NCI-H345 treated with DMSO at 0.1 percent for 48 hours (cell line): ENCODE results near the gene CCZ1.
A peak's percentile ranks its signal among the peaks of the same experiment; 100 is the strongest.
"Not testable (repeated sequence)": the region's sequence is repeated elsewhere in the genome, so short reads cannot be mapped to it uniquely, and the experiment has no call there.

Experiments used
- DNase-seq: peaks from one replicate; lab custom pipeline; 2025; ENCODE audit not compliant: unreplicated experiment; lab: John Stamatoyannopoulos, UW

Gene CCZ1

DNA sequence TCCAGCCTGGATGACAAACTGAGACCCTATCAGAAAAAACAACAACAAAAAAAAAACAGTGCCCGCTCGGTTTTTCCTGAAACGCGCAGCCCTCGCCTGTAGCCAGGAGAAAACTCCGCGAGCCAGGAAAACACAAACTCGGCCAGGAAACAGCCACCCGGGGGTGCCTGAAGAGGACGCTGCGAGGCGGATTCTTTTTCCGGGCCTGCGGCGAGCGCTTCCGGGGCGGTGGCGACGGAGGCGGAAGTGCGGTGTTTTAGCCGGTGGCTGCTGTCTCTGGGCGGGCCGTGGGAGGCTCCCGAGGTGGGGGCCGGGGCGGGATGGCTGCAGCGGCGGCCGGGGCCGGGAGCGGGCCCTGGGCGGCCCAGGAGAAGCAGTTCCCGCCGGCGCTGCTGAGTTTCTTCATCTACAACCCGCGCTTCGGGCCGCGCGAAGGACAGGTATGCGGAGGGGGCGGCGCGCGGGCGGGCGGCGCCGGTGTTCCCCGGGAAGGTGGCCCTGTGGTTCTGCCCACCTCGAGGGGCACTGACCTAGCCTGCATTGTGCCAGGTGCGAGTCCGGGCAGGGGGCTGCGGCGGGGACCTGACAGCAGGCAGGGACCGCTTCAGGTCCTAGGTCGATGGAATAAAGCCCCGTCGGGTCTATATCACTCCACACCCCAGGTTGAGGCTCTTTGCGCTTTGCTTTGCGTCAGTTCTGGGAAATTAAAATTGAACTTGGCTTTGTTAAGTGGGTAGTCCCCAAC lies at the start of gene CCZ1:
TSS of gene CCZ1 (plus strand) at position 254 of the 745 bp plus-strand sequence. CDS start at position 321, 67 bp downstream.
- peak; percentile 22 for DNase-seq

DNA sequence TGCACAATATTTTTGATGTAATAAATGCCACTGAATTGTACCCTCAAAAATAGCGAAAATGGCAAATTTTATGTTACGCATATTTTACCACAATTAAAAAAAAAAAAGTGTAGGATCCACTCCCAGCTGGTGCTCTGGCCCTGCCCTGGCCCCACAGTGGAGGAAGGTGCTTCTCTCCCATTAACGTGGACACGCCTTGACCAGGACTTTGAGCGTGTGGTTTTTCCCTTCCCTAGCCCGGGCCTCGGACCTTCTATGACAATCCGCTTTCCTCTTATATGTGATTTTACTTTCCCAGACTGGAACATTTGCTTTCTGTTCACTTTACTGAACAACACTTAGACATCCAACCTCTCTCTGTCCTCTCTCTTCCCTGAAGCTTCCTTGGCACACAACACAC lies 47.6 kb upstream of the CCZ1 start:
- DNase-seq = no peak

DNA sequence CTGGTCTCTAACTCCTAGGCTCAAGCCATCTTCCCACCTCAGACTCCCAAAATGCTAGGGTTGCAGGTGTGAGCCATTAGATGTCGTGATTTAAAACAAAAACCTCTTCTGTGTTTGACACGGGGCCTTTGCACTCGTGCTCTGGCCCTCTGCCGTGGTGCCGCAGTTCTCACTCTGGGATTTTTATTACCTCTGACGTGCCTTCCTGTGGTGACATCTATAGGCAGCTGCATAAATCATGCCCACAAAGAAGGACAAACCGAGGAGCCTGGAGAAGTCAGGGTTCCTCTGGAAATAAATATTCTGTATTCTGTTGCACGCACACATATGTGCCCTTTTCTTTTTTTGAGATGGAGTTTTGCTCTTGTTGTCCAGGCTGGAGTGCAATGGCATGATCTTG lies 43.8 kb upstream of the CCZ1 start:
- DNase-seq = no peak

DNA sequence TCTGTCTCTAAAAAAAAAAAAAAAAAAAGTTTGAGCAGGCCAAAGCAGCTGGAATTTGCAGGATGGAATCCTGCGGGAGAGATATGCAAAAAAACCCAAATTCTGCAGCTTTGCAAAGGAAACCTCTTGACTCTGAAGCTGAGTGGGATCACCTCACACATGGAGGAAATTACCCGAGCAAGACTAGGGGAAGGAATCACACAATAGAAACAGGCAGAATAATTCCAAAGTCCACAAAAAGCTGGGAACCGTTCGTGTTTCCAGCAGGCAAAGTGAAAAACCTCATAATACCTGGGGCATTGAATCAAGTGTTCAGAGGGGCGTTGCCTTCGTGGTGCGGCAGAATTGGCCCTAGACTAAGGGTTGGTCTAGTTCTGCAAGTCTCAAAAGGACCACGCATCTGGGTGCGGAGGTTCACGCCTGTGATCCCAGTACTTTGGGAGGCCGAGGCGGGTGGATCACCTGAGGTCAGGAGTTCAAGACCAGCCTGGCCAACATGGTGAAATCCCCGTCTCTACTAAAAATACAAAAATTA lies 41.4 kb upstream of the CCZ1 start:
- not testable (repeated sequence) for DNase-seq

DNA sequence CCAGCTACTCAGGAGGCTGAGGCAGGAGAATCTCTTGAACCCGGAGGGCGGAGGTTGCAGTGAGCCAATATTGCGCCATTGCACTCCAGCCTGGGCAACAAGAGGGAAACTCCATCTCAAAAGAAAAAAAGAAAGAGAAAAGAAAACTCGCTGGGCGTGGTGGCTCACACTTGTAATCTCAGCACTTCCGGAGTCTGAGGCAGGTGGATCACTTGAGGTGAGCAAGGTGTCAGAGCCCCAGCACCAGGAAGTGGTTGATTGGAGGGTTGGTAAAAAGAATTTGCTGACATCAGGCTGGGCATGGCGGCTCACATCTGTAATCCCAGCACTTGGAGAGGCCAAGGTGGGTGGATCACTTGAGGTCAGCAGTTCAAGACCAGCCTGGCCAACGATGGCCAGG lies 40.0 kb upstream of the CCZ1 start:
- DNase-seq = not testable (repeated sequence)

DNA sequence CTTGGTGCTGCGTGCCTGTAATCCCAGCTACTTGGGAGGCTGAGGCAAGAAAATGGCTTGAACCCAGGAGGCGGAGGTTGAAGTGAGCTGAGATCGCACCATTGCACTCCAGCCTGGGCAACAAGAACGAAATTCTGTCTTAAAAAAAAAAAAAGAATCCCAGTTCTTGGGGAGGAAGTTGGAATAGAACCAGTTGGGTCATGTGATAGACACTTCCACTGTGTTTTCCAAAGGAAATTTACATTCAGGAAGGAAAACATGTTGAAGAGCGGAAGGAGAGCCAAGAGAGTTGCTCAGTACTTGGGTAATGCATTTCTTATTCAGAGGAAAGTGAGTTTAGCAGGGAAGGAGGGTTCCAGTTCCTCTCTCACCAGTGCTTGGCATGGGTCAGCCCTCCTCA lies 37.3 kb upstream of the CCZ1 start:
- DNase-seq = not testable (repeated sequence)

DNA sequence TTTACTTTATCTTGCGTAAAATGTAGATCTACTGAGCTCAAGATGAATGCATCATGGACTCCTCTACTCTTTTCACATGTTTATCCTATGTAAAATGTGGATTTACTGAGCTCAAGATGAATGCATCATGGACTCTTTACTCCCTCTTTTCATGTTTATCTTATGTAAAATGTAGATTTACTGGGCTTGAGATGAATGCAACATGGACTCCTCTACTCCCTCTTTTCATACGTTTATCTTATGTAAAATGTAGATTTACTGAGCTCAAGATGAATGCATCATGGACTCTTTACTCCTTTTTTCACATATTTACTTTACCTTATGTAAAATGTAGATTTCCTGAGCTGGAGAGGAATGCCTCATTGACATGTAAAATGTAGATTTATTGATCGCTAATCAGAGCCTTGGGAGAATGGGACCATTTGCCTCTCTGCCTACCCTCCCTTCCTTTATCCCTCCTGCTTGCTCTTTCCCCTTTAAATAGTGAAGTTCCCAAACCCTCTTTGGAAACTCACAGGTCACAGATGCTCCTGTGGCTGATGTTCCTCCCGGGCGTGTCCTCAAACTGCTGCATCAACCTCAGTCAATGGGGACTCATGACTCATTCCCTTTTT lies 35.7 kb upstream of the CCZ1 start:
- not testable (repeated sequence) for DNase-seq

DNA sequence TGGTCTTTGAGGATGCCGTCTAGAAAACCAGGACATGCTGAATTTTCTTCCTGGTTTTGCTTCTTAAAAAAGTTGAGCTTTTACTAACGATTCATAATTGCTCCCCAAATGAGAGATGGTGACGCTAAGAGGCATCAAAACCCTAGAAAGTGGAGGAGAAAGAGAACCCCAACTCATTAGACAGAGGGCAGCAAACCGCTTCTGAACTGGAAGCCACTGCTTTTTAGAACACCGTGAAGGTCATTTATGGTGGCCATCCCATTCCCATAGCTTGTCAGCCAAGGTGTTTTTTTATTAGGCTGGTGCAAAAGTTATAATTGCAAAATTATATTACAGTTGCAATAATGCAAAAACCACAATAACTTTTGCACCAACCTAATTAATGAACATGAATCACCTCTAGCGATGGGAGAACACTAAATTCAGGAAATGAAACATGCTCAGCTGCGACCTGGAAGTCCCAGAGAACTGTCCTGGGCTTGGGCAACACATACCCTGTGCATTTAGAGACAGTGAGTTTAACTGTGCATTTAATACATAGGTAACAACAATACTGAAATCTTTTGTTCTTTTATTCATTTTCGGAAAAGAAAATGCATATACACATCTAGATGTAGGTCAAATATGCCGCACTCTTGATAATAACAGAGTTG lies 33.1 kb upstream of the CCZ1 start:
- DNase-seq = not testable (repeated sequence)

DNA sequence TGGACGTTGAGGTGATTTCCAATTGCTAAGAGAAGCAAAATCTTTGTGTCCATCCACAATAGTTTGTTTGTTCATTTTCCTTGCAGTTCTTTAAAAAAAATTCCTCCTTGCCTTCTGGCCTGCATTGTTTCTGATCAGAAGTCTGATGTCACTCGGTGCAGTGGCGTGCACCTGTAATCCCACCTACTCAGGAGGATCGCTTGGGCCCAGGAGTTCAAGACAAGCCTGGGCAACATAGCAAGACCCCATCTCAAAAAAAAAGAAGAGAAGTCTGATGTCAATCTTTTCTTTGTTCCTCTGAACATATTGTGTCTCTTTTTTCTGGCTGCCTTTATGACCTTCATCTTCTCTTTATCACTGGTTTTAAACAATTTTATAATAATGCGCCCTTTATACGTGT lies 31.5 kb upstream of the CCZ1 start:
- DNase-seq = no peak

DNA sequence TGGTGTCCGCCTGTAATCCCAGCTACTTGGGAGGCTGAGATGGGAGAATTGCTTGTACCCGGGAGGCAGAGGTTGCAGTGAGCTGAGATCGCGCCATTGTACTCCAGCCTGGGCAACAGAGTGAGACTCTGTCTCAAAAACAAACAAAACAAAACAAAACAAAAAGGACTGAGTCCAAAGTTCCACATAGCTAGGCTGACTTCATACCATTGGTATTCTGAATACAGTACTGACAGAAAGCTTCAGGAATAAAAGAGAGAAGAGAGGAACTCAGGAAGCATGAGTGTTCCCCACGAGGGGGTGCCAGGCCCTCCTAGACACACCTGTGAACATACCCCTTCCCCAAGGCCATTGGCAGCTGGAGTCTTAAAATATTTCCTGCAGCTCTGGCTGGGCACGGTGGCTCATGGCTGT lies 29.6 kb upstream of the CCZ1 start:
- not testable (repeated sequence) for DNase-seq

DNA sequence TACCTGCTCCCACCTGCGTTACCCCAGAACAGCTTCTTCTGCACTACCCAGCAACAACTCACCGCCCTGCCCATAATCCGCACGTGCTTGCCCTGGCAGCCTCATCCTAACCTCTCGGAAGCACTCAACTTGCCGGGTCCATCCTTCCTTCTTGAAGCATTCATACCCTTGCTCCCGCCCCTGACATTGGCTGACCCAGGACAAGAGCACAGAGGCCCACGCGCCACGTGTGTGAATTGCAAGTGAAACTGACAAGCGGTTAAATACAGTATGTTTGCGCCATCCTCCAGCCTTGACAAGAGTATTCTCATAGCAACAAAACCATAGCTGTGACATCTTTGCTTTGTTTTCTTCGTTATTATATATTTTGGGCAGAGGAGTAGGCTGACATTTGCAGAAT lies 28.8 kb upstream of the CCZ1 start:
- no peak for DNase-seq

DNA sequence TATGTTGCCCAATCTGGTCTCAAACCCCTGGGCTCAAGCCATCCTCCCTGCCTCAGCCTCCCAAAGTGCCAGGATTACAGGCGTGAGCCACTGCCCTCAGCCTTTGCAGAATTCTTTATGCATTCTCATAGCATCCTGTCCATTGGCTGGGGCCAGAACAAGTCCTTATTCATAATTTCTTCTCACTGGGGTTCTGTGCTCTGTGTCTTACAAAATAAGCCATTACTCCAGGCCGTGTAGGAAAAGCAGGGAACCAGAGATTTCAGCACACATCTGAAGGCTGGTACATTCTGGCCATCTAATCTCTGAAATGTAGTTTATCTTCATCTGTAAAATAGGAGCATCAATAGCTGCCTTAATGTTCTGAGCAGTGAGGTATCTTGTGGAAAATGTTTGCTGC lies 28.2 kb upstream of the CCZ1 start:
- no peak for DNase-seq

DNA sequence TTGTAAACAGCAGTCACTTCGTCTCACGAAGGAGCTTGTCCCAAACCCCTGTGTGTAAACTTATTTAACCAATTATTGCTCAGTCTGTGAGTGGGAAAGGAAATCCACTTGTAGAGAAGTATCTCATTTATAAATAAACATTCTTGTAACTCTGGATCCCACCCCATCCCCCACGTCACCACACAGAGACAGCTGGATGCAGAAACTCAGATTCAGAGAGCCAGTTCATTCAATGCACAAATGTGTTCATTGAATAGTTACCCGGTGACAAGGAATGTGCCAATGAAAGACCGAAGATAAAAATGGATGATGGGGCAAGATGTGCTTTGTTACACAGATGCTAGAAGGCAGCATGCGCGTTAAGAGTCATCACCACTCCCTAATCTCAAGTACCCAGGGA lies 26.2 kb upstream of the CCZ1 start:
- no peak for DNase-seq

DNA sequence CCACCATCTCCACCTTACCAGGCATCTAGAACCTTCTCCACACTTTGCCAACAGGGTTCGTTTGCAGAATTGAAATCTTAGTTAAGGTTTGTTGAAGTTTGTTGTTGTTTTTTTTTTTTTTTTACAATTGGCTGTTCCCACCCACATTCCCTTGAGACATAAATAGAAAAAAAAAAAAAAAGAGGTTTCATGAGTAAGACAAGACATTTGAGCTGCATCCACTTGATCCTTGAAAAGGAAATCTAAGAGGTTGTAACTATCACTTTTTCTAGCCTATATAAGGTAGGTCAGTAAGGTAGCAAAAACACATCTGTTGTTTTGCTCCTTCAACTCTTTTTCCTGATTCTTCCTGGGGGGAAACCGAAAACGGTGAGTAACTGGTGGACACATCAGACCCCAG lies 18.9 kb upstream of the CCZ1 start:
- not testable (repeated sequence) for DNase-seq

DNA sequence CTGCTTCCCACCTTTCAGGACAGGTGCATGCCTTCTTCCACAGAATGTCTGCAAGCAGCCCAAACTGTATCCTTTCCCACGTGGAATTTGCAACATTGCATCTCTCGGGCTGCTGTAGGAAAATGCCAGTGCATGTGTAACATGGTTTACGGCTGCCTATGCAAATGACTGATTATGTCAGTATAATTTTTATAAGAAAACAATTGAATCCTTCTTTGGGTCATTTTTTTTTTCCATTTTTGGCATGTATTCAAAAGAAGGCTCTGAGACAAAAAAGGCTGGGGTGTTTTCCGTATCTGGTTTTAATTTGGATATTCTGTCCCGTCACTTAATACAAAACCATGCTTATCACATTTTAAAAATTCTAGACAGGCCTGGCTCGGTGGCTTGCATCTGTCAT lies 18.4 kb upstream of the CCZ1 start:
- DNase-seq = not testable (repeated sequence)

DNA sequence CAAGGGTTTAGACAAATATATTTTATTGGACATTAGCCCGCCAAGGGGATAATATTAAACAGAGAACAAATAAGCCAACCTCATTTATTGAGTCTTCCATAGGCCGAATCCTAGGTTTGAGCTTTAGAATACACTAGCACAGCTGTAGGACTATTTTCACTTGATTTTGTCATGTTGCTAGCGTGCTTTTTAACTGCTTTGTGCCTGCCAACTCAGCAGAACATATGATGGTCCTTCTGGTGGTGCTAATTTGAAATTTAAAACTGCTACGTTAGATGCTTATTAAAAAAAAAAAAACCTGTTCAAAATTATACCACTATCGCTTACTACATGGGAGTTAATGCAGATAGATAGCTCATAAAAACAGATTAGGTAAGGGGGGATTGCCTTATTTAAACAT lies 14.1 kb upstream of the CCZ1 start:
- DNase-seq = not testable (repeated sequence)

DNA sequence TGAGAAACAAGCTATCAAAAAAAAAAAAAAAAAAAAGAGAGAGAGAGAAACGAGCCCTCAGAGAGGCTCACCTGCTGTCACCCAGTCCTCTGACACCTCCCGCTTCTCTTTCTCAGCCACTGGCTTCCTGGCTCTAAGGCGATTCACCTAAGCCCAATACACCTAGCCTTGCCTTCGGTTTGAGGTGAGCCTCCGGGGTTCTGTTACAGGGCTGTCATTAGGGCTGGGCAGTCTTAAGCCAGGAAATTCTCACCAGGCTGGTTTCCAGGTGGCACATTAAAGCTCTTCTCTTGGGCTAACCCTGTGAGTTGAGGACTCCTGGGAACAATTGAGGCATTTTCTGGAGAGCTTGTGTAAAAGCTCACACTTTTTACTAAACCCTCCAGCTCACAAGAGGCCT lies 10.5 kb upstream of the CCZ1 start:
- DNase-seq = not testable (repeated sequence)

DNA sequence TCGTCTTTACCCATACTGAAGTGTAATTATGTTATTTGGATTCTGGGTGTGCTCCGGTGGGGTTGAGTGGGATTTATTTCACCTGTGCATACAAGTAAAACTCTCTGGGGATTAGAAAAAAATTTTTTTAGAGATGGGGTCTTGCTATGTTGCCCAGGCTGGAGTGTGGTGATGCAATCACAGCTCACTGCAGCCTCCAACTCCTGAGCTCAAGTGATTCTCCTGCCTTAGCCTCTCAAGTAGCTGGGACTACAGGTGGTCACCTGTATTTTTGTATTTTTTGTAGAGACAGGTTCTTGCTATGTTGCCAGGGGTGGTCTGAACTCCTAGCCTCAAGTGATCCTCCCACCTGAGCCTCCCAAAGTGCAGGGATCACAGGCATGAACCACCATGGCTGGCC lies 8.3 kb upstream of the CCZ1 start:
- DNase-seq = not testable (repeated sequence)

DNA sequence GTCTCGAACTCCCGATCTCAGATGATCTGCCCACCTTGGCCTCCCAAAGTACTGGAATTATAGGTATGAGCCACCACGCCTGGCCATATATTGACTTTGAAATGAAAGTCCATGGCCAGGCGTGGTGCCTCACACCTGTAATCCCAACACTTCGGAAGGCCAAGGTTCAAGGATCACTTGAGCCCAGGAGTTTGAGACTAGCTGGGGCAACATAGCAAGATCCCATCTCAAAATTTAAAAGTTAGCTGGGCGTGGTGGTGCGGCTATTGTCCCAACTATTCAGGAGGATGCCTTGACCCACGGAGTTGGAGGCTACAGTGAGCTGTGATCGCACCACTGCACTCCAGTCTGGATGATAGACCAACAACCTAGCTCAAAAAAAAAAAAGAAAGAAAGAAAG lies 6.0 kb upstream of the CCZ1 start:
- DNase-seq = no peak

DNA sequence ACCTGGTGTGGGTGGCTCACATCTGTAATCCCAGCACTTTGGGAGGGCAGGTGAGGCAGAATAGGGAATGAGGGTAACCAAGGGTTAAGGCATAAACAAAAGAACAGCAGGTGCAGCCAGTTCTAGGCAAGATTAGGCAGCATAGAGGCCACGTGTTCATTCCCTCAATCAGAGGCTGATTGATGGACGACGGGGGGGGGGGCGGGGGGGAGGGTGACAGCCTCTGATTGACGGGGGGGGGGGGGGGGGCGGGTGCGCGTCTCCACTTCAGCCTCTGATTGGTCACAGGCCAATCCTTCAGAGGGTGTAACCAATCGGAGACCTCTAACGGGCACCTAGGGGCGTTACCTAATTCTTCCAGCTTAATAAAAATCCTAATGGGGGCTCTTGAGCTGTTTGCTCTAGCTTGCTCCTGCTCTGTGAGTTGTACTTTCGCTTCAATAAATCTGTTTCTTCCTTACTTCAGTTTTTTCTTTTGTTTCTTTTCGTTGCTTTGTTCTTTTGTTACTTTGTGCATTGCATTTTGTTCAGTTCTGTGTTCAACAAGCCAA lies 1.1 kb upstream of the CCZ1 start:
- DNase-seq = not testable (repeated sequence)

DNA sequence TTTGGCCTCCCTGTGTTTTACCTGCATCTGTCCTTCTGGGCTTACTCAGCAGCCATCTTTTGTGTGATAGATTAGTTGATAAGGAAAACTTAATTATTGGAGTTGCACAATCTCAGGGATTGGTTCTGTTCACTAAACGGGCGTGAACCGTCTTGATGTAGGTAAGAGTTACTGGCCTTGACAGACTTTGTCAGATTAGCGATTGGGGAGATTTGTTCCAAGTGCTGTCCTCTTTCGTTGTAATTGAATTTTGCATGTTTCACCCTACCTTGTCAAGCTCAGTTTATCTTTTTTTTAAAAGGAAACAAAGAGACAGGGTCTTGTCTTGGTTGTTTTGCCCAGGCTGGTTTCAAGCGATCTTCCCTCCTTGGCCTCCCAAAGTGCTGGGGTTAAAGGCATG lies 4.5 kb downstream of the CCZ1 start:
- not testable (repeated sequence) for DNase-seq

DNA sequence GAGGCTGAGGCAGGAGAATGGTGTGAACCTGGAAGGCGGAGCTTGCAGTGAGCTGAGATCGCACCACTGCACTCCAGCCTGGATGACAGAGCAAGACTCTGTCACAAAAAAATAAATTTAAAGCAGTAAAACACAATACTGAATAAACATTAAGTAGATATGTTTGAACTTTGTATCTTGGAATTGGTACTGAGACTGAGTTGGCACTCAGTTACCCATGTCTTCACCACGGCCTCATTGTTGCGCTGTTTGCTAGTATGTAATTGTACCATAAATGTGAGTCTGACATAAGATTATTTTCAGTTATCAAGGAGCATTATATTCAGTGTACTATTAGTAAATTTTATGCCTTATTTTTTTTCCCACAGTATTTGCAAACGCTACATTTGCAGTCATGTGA lies 6.2 kb downstream of the CCZ1 start:
- not testable (repeated sequence) for DNase-seq
